Testis (tissue), 3 donors: ENCODE data around the gene SPDYE1. TPM values are rescaled to one million over a fixed set of nuclear protein-coding genes. Genes with fewer than 3 reads are reported as not detected.

Experiments used
- DNase-seq: peaks from one replicate; pipeline ENCODE4 v3.0.0-alpha.2; 2019
- H3K27ac ChIP-seq, 2 donors: fragments of 200-600 bp; sonication (generic); one replicate each; pipeline ENCODE4 v1.5.1; 2019
- H3K27me3 ChIP-seq: fragments of 200-600 bp; sonication (generic); one replicate; pipeline ENCODE4 v1.5.1; 2019
- H3K36me3 ChIP-seq: fragments of 200-600 bp; sonication (generic); one replicate; pipeline ENCODE4 v1.5.1; 2017; ENCODE audit warnings: low read depth; ENCODE audit errors: missing control alignments
- H3K4me1 ChIP-seq: fragments of 200-600 bp; sonication (generic); one replicate; pipeline ENCODE4 v1.5.1; 2019
- H3K4me3 ChIP-seq, 2 donors: fragments of 200-600 bp; sonication (generic); one replicate each; pipeline ENCODE4 v1.5.1; 2017 to 2019
- H3K9me3 ChIP-seq: fragments of 200-600 bp; sonication (generic); one replicate; pipeline ENCODE4 v1.5.1; 2017
- POLR2A ChIP-seq: fragments of 450-650 bp; IDR thresholded peaks from one replicate; pipeline ENCODE4 v1.6.1; 2017; ENCODE audit warnings: antibody characterized with exemption, mild to moderate bottlenecking, moderate library complexity
- WGBS, 2 donors: methylation state at CpG; one replicate each; pipeline ENCODE4 v1.1.5; 2018; 5-methylcytosine and 5-hydroxymethylcytosine counted together
- intact Hi-C: fragments of 100-400 bp; cut with DNase I; formaldehyde crosslinking; loops from one replicate; pipeline ENCODE4 v1.15.1; 2023; ENCODE audit warnings: low total_unique reads
- polyA plus RNA-seq: library from polyadenylated mRNA; stranded (reverse); fragments of 350-450 nt; fragmentation: Illumina TruSeq; extraction: RNeasy Lipid Tissue Mini Kit (QIAGEN cat#74804); gene quantifications from one replicate; pipeline ENCODE4 v1.2.3, GENCODE V29; 2014; ENCODE audit warnings: low read depth, low replicate concordance; ENCODE audit not compliant: insufficient read depth
- total RNA-seq, 2 donors: library from RNA; depleted of rRNA; stranded (reverse); fragments of >200 nt; gene quantifications; one replicate each; pipeline ENCODE4 v1.2.3, GENCODE V29; 2016
- TF ChIP-seq, protein P1 (sequence below), 3 experiments: fragments of 450-650 bp in 2 of 3; fragments of 200-600 bp in 1 of 3; sonication (generic) in 1 of 3; IDR thresholded peaks; one replicate each; pipeline ENCODE4 v1.5.1; 2016 to 2019; ENCODE audit warnings: antibody characterized with exemption in 3 of 3, mild to moderate bottlenecking in 2 of 3, moderate library complexity in 1 of 3

Gene SPDYE1
- total and polyA plus RNA-seq, 3 donors from 2014 or later: 2.7 to 8.3 (median 7.3) TPM

DNA sequence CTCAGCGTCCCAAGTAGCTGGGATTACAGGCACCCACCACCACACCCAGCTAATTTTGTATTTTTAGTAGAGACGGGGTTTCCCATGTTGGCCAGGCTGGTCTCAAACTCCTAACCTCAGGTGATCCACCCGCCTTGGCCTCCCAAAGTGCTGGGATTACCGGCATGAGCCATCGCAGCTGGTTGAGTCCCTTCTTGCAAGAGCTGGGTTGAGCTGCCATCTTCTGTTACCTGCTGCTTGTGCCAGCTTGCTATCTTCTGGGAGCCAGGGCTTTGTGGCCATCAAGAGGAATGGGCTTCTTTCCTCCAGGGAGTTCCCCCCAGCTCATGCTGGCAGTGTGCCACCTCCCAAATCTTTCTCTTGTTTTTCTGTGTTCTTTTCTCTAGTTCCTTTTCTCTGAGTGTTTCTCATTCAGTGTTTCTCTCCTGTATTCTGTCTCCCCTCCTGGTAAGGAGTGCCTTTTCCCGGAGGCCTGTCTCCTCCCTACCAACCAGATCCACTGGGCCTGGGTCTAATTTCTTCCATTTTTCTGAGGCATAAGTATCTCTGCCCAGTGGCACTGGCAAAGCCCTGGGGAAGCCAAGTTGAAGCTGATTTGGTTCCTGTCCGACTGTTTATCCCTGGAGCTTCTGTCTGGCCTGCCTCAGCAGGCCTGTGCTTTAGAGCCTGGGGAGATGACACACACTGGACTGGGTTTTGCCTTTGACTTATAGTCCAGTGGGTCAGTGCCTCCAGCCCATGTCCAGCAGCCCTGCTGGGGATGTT is 50.5 kb downstream of the SPDYE1 start:
- Histone ChIP-seq H3K4me3 (no peak overlapping the region), H3K27ac (no peak overlapping the region), H3K36me3 (no peaks in the 10 kb centered on the region), H3K9me3 (no peaks in the 10 kb centered on the region), H3K4me1 (peaks cover 13% of the 10 kb centered on the region), H3K27me3 (no peaks in the 10 kb centered on the region)
- no peak for TF ChIP-seq POLR2A
- TF ChIP-seq, protein P1, sequence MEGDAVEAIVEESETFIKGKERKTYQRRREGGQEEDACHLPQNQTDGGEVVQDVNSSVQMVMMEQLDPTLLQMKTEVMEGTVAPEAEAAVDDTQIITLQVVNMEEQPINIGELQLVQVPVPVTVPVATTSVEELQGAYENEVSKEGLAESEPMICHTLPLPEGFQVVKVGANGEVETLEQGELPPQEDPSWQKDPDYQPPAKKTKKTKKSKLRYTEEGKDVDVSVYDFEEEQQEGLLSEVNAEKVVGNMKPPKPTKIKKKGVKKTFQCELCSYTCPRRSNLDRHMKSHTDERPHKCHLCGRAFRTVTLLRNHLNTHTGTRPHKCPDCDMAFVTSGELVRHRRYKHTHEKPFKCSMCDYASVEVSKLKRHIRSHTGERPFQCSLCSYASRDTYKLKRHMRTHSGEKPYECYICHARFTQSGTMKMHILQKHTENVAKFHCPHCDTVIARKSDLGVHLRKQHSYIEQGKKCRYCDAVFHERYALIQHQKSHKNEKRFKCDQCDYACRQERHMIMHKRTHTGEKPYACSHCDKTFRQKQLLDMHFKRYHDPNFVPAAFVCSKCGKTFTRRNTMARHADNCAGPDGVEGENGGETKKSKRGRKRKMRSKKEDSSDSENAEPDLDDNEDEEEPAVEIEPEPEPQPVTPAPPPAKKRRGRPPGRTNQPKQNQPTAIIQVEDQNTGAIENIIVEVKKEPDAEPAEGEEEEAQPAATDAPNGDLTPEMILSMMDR (IDR thresholded peaks at IDR 0.05): no peak
- WGBS, 2 donors: 93 to 94% methylated on average over 6 to 7 of the region's 7 CpGs
- intact Hi-C loops: no loop called here
- no peak for DNase-seq

DNA sequence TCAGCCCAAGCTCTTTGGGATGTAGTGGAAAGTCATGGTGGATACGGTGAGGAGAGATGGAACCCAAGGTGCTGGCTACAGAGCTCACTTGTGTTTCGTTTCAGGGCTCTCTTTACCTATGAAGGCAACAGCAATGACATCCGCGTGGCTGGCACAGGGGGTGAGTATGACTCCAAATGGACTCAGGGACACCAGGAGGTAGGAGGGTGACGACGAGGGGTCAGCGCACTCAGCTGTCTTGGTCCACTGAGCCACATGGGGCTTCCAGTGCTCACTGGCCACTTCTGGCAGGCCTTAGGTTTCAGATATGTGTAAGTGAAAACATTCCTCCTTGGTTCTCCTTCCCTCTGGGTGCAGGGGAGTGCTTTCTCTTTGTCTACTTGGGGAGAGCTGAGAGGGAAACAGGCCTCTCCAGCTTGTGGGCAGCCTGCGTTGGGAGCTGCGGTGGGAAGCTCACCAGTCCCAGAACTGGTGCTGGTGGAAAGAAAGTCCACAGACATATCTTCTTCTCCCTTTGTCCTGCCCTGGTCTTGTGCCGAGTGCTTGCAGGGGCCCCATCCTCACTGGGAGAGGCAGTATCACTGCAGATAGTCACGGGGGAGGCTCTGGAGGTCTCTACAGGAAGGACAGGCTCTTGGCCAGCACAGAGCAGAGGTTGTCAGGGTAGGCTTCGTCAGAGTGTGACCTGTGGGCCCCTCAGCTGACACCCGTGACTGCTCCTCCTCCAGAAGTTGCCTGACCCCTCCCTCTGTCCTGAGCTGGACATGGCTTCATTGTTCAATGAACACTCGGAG is 52.6 kb downstream of the SPDYE1 start:
- peaks cover 5% of the 10 kb centered on the region for H3K4me1 ChIP-seq
- H3K27ac ChIP-seq: no peak overlapping the region
- H3K4me3 ChIP-seq: no peak overlapping the region
- H3K36me3 ChIP-seq: no peaks in the 10 kb centered on the region
- 86 to 88% methylated on average over 14 of the region's 14 CpGs for WGBS, 2 donors
- no peaks in the 10 kb centered on the region for H3K9me3 ChIP-seq
- no peak for TF ChIP-seq POLR2A
- TF ChIP-seq, protein P1 (IDR thresholded peaks at IDR 0.05): no peak
- no peak for DNase-seq
- H3K27me3 ChIP-seq: no peaks in the 10 kb centered on the region
- intact Hi-C loops: no loop called here

DNA sequence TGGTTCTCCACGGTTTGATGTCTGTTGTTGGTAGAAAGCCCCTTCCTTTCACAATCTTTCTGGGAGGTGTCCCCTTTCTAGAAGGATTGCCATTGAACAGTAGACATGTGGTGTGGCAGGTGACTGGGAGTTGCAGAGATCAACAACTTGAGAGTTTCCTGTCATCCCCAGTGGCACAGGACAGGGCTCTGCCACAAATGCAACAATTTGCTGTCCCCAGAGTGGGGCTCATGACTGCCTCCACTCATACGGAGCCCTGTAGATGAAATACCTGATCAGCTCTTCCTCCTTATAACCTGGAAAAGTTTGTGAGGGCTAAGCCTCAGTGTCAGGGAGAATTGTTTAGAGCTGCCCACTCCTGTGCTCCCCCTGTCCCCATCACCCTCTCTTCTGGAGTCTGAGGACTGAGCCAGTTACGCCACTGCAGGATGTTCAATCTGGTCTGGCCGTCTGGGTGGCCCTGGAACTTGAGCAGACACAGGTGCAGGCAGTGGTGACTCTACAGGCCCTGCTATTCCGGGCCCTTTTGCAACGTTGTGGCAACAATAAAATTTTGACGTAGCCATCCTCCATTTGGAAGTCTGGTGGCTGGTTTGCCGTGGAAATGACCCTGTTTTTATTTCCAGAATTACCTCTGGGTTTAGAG is 53.3 kb downstream of the SPDYE1 start:
- WGBS, 2 donors: 69 to 80% methylated on average over 7 to 8 of the region's 8 CpGs
- no peak overlapping the region for H3K4me3 ChIP-seq
- TF ChIP-seq POLR2A: no peak
- TF ChIP-seq, protein P1 (IDR thresholded peaks at IDR 0.05): no peak
- H3K27ac ChIP-seq: no peak overlapping the region
- no peaks in the 10 kb centered on the region for H3K36me3 ChIP-seq
- intact Hi-C loops: no loop called here
- H3K4me1 ChIP-seq: no peaks in the 10 kb centered on the region
- DNase-seq: no peak
- no peaks in the 10 kb centered on the region for H3K27me3 ChIP-seq
- H3K9me3 ChIP-seq: no peaks in the 10 kb centered on the region

DNA sequence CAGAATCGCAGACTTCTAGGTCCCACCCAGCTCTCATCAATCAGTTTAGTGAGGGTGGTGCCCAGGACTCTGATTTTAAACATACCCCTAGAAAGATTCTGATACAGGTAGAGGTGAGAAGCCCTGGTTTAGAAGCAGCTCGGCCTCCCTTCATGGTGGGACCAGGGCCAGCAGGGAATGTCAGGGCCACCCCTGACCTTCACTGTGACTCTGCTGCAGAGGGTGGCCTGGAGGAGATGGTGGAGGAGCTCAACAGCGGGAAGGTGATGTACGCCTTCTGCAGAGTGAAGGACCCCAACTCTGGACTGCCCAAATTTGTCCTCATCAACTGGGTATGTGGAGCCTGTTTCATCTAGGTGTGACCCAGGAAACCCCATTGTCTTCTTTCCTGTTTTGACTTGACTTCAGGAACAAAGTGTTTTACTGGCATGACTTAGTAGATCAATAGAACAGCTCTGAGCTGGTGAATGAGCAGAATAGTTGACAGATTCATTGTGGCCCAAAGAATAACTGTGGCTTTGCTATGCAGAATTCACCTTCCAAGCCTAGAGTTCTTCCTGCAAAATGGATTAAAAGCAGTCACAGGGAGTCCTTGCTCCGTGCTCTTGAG is 54.0 kb downstream of the SPDYE1 start:
- Histone ChIP-seq H3K4me1 (no peaks in the 10 kb centered on the region), H3K27ac (no peak overlapping the region), H3K9me3 (no peaks in the 10 kb centered on the region), H3K4me3 (no peak overlapping the region), H3K27me3 (no peaks in the 10 kb centered on the region), H3K36me3 (no peaks in the 10 kb centered on the region)
- TF ChIP-seq, protein P1 (IDR thresholded peaks at IDR 0.05): no peak
- TF ChIP-seq POLR2A: no peak
- no peak for DNase-seq
- WGBS, 2 donors: 93 to 96% methylated on average over 5 of the region's 5 CpGs
- intact Hi-C loops: no loop called here
